Epithelial cell of esophagus (primary cell): ENCODE measurements around the gene CYP2J2.
"Not testable (repeated sequence)": the region's sequence is repeated elsewhere in the genome, so short reads cannot be mapped to it uniquely, and the experiment has no call there.

ENCODE experiments used
- DNase-seq: peaks from one replicate; pipeline ENCODE4 v3.0.0; 2010; ENCODE audit warnings: low read depth
- H3K4me3 ChIP-seq: 2 replicates; pipeline ENCODE4 v1.5.1; 2011; ENCODE audit warnings: mild to moderate bottlenecking, low read length, control low read depth
- CTCF ChIP-seq: IDR thresholded peaks from 2 replicates; pipeline ENCODE4 v1.5.1; 2011; ENCODE audit warnings: low read depth, mild to moderate bottlenecking, low read length, control low read depth, inconsistent platforms; ENCODE audit not compliant: insufficient read depth; ENCODE audit errors: missing control alignments

CYP2J2 gene

GRCh38 chr1:59919746-59920145 is 6.8 kb downstream of the CYP2J2 start:
- no peak overlapping the region for H3K4me3 ChIP-seq
- TF ChIP-seq CTCF = no peak
- DNase-seq = no peak

GRCh38 chr1:59917785-59918180 is 8.8 kb downstream of the CYP2J2 start:
- no peak overlapping the region for H3K4me3 ChIP-seq
- TF ChIP-seq CTCF = no peak

DNA sequence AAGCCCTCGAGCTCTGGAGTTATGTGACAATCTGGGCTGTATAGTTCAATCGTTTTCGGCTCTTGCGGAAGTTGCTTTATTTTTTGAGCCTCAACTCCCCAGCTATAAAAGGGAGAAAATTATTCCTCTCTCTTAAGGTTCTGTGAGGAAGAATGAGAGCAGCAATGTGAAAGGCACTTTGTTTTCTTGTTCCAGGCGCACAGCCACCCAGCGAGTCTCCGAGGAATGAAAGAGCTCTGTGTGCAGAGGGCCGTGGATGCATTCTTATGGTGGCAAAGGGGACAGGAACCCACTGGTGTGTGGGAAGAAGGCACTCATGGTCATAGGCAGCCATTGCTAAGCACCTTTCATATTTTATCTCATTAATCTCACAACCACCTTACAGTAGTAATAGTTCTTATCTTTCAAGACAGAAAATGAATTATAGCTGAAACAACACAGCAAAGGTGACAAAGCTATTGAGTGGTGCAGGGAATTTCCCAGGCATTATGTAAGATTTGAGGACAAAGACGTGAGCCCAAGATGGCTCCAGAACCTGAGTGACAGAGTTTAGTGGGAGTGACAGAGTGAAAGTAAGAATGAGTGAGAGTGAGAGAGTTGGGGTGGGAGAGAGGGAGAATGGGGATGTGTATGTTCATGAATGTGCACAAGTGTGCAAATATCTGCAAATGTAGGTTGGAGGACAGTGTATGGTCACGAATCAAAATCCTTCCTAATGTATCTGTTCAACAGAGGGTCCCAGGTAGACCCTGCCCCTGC is 9.4 kb downstream of the CYP2J2 start:
- DNase-seq = no peak
- no peak for TF ChIP-seq CTCF
- no peak overlapping the region for H3K4me3 ChIP-seq

More at GRCh38 chr1:59917785-59918180, 8.8 kb downstream of the CYP2J2 start:
- no peak for DNase-seq

GRCh38 chr1:59915516-59915915 is 11.1 kb downstream of the CYP2J2 start:
- DNase-seq = no peak
- no peak for TF ChIP-seq CTCF
- H3K4me3 ChIP-seq = no peak overlapping the region

DNA sequence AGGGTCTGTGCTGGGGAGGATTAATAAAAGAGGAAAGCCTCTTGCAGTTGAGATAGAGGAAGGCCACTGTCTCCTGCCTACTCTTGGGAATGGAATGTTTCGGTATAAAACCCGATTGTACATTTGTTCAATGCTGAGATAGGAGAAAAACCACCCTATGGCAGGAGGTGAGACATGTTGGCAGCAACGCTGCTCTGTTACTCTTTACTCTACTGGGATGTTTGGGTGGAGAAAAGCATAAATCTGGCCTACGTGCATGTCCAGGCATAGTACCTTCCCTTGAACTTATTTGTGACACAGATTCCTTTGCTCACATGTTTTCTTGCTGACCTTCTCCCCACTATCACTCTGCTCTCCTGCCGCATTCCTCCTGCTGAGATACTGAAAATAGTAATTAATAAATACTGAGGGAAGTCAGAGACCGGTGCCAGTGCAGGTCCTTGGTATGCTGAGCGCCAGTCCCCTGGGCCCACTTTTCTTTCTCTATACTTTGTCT is 11.7 kb downstream of the CYP2J2 start:
- H3K4me3 ChIP-seq, DNase-seq: not testable (repeated sequence)

- no peak for TF ChIP-seq CTCF
- H3K4me3 ChIP-seq = no peak overlapping the region
- DNase-seq = no peak
Measured at GRCh38 chr1:59908682-59909081, 17.9 kb downstream of the CYP2J2 start.

DNA sequence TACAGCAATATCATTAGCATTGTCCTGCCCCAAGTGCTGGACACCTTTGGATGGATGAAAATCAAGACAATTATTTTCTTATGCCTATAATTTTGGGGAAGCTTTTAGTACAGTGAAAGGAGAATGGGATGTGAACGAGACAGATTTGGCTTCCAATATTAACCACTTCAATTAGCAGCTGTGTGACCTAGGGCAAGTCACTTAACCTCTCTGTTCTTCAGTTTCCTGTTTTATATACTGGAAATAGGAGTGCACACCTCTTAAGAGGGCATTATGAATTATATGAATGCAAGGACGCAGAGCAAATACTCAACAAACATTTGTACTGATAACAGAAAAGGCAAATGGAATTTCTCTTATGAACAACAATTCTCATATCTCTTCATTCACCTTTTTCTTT is 18.5 kb downstream of the CYP2J2 start:
- no peak for DNase-seq
- TF ChIP-seq CTCF = no peak
- H3K4me3 ChIP-seq = no peak overlapping the region
